Caco-2 (cell line): ENCODE data around the gene PLCXD3. TPM values are rescaled to one million over a fixed set of nuclear protein-coding genes. Genes with fewer than 3 reads are reported as not detected.

Source experiments
- BruUV-seq: library from RNA; stranded (reverse); fragments of 400-500 nt; replicated peaks from 2 replicates; lab custom pipeline; 2021; lab: Mats Ljungman, UMichigan
- CTCF ChIA-PET: fragments of 300-600 bp; sonication (Branson Sonifier 250); formaldehyde crosslinking; loops from one replicate; lab custom pipeline; 2022; ENCODE audit warnings: antibody characterized with exemption; lab: Charles Lee
- POLR2A ChIA-PET: fragments of 300-600 bp; sonication (Branson Sonifier 250); formaldehyde crosslinking; loops from one replicate; lab custom pipeline; 2022; ENCODE audit warnings: antibody characterized with exemption; lab: Charles Lee
- DNase-seq, 2 experiments: peaks; one replicate each; pipeline versions ENCODE4 v3.0.0 to v3.0.0-alpha.2; 2020 to 2022
- H3K27me3 ChIP-seq: replicated peaks from 2 replicates; pipeline ENCODE4 v1.6.0; 2011; ENCODE audit warnings: low read length; ENCODE audit not compliant: control insufficient read depth, insufficient read depth
- H3K36me3 ChIP-seq: 2 replicates; pipeline ENCODE4 v1.5.1; 2011; ENCODE audit warnings: low read length; ENCODE audit not compliant: control insufficient read depth, insufficient read depth
- H3K4me1 ChIP-seq: fragments of 250-450 bp; sonication (Bioruptor Pico); 2 replicates; pipeline ENCODE4 v1.5.1; 2020; ENCODE audit warnings: mild to moderate bottlenecking
- H3K4me3 ChIP-seq: 2 replicates; pipeline ENCODE4 v1.5.1; 2011; ENCODE audit warnings: low read depth, mild to moderate bottlenecking, control low read depth, low read length
- H3K9me3 ChIP-seq: fragments of 250-450 bp; sonication (Bioruptor Pico); 2 replicates; pipeline ENCODE4 v1.5.1; 2020; ENCODE audit warnings: mild to moderate bottlenecking, moderate library complexity
- H3K27ac Mint-ChIP-seq: one replicate; pipeline ENCODE4 v1.8.0; 2022; ENCODE audit warnings: mixed read lengths; ENCODE audit not compliant: unreplicated experiment
- H3K27me3 Mint-ChIP-seq: one replicate; pipeline ENCODE4 v1.8.0; 2022; ENCODE audit warnings: mixed read lengths; ENCODE audit not compliant: insufficient read depth, unreplicated experiment
- H3K36me3 Mint-ChIP-seq: one replicate; pipeline ENCODE4 v1.8.0; 2022; ENCODE audit warnings: mild to moderate bottlenecking, mixed read lengths; ENCODE audit not compliant: insufficient read depth, unreplicated experiment
- H3K4me1 Mint-ChIP-seq: one replicate; pipeline ENCODE4 v1.8.0; 2022; ENCODE audit warnings: low read depth, mixed read lengths; ENCODE audit not compliant: unreplicated experiment
- H3K4me3 Mint-ChIP-seq: one replicate; pipeline ENCODE4 v1.8.0; 2022; ENCODE audit warnings: mild to moderate bottlenecking, moderate library complexity, mixed read lengths; ENCODE audit not compliant: unreplicated experiment
- H3K9me3 Mint-ChIP-seq: one replicate; pipeline ENCODE4 v1.8.0; 2022; ENCODE audit warnings: mixed read lengths; ENCODE audit not compliant: unreplicated experiment
- CTCF ChIP-seq, 2 experiments: fragments of 200-600 bp in 1 of 2; IDR thresholded peaks; 1 replicate in 1 of 2; 2 replicates in 1 of 2; pipeline versions ENCODE4 v1.5.1 to v1.8.0; 2011 to 2022; ENCODE audit warnings: antibody characterized with exemption in 1 of 2, control low read depth in 1 of 2, inconsistent platforms in 1 of 2, low read depth in 1 of 2, low read length in 1 of 2, mild to moderate bottlenecking in 1 of 2, moderate library complexity in 1 of 2; ENCODE audit not compliant: insufficient read depth in 1 of 2, severe bottlenecking in 1 of 2, unreplicated experiment in 1 of 2
- intact Hi-C: fragments of 100-400 bp; cut with micrococcal nuclease; formaldehyde crosslinking; loops from one replicate; pipeline ENCODE4 v1.10.0; 2022; ENCODE audit not compliant: unreplicated experiment
- total RNA-seq: library from RNA; stranded (reverse); gene quantifications from 2 replicates; pipeline ENCODE4 v1.2.3, GENCODE V29; 2022

The PLCXD3 gene
- total RNA-seq, 1 experiment from 2014 or later: 0.20 TPM

- no peak overlapping the region for H3K27ac Mint-ChIP-seq
- no peak for TF ChIP-seq CTCF (IDR thresholded peaks at IDR 0.05; ENCODE audit: insufficient read depth in 1 of 2, low read depth in 1 of 2, low read length in 1 of 2, severe bottlenecking in 1 of 2, unreplicated experiment in 1 of 2)
- no peaks in the 10 kb centered on the region for H3K27me3 ChIP-seq
- no peak overlapping the region for H3K4me3 ChIP-seq
- no peak overlapping the region for H3K4me3 Mint-ChIP-seq
- H3K36me3 ChIP-seq: no peaks in the 10 kb centered on the region
- ChIA-PET POLR2A (no interaction called here), CTCF (no interaction called here)
- H3K9me3 Mint-ChIP-seq: no peaks in the 10 kb centered on the region
- no peaks in the 10 kb centered on the region for H3K27me3 Mint-ChIP-seq
- BruUV-seq: no TSS peak
- H3K4me1 Mint-ChIP-seq: no peaks in the 10 kb centered on the region
- intact Hi-C loops: no loop called here
- no peak for DNase-seq
- H3K9me3 ChIP-seq: no peaks in the 10 kb centered on the region
- no peaks in the 10 kb centered on the region for H3K4me1 ChIP-seq
- H3K36me3 Mint-ChIP-seq: no peaks in the 10 kb centered on the region
Measured at GRCh38 chr5:41275813-41276512, 234.4 kb downstream of the PLCXD3 start.

GRCh38 chr5:41270423-41271251 lies 239.8 kb downstream of the PLCXD3 start:
- Mint-ChIP-seq H3K9me3 (no peaks in the 10 kb centered on the region), H3K36me3 (no peaks in the 10 kb centered on the region), H3K27ac (no peak overlapping the region), H3K4me1 (no peaks in the 10 kb centered on the region), H3K27me3 (no peaks in the 10 kb centered on the region), H3K4me3 (no peak overlapping the region)
- no peaks in the 10 kb centered on the region for H3K36me3 ChIP-seq
- BruUV-seq: no TSS peak
- ChIA-PET CTCF (interaction anchor here (0.6 to 1.3 kb wide), 9 partner anchors 9 to 573 kb away, joined by 3 to 9 read pairs (median 4); no protein-coding TSS in a partner anchor), POLR2A (no interaction called here)
- intact Hi-C loops: loop anchor here (1.0 to 5.0 kb wide), 5 partner anchors 67 to 573 kb away; no protein-coding TSS in a partner anchor
- H3K4me3 ChIP-seq: no peak overlapping the region
- no peaks in the 10 kb centered on the region for H3K9me3 ChIP-seq
- H3K27me3 ChIP-seq: no peaks in the 10 kb centered on the region
- DNase-seq: peak; percentile 46 to 60
- H3K4me1 ChIP-seq: no peaks in the 10 kb centered on the region
- peak; percentile 76 to 82 for TF ChIP-seq CTCF (IDR thresholded peaks at IDR 0.05; ENCODE audit: insufficient read depth in 1 of 2, low read depth in 1 of 2, low read length in 1 of 2, severe bottlenecking in 1 of 2, unreplicated experiment in 1 of 2)

- no peak for TF ChIP-seq CTCF (IDR thresholded peaks at IDR 0.05; ENCODE audit: insufficient read depth in 1 of 2, low read depth in 1 of 2, low read length in 1 of 2, severe bottlenecking in 1 of 2, unreplicated experiment in 1 of 2)
- H3K36me3 ChIP-seq: no peaks in the 10 kb centered on the region
- Mint-ChIP-seq H3K4me1 (peaks cover 5% of the 10 kb centered on the region), H3K4me3 (no peak overlapping the region), H3K27me3 (no peaks in the 10 kb centered on the region), H3K9me3 (no peaks in the 10 kb centered on the region), H3K27ac (no peak overlapping the region), H3K36me3 (no peaks in the 10 kb centered on the region)
- DNase-seq: no peak
- H3K4me3 ChIP-seq: no peak overlapping the region
- no peaks in the 10 kb centered on the region for H3K9me3 ChIP-seq
- intact Hi-C loops: loop anchor here (1.0 kb wide), 1 partner anchor 365 kb away; no protein-coding TSS in a partner anchor
- ChIA-PET POLR2A (no interaction called here), CTCF (no interaction called here)
- BruUV-seq: no TSS peak
- H3K27me3 ChIP-seq: no peaks in the 10 kb centered on the region
- H3K4me1 ChIP-seq: 0 out of 2 replicates have a peak, but pooled peaks cover 4% of the 10 kb centered on the region
Measured at GRCh38 chr5:41268894-41269293, 241.5 kb downstream of the PLCXD3 start.
